SU-DHL-6 (cell line): ENCODE results near the gene PTPRK.

Experiments used
- H2AFZ ChIP-seq: fragments of 200-600 bp; sonication (generic); 2 replicates; pipeline ENCODE4 v1.6.1; 2014; ENCODE audit warnings: low read depth, mild to moderate bottlenecking, moderate library complexity, mixed read lengths, antibody characterized with exemption, low read length; ENCODE audit not compliant: severe bottlenecking
- H3F3A ChIP-seq: fragments of 200-600 bp; shearing (Covaris generic); 2 replicates; pipeline ENCODE4 v1.6.0; 2016; ENCODE audit warnings: antibody characterized with exemption, mild to moderate bottlenecking; ENCODE audit not compliant: insufficient read depth
- H3K27ac ChIP-seq: fragments of 200-600 bp; sonication (generic); 2 replicates; pipeline ENCODE4 v1.5.1; 2016; ENCODE audit warnings: low read depth, mild to moderate bottlenecking, low read length, moderate library complexity, mixed read lengths
- H3K27me3 ChIP-seq: fragments of 200-600 bp; sonication (generic), shearing (Covaris generic); 2 replicates; pipeline ENCODE4 v1.6.0; 2014; ENCODE audit warnings: mild to moderate bottlenecking, low read length
- H3K36me3 ChIP-seq: fragments of 200-600 bp; sonication (generic); 2 replicates; pipeline ENCODE4 v1.6.1; 2014; ENCODE audit warnings: mild to moderate bottlenecking, low read length, mixed read lengths
- H3K4me2 ChIP-seq: fragments of 300-600, 200-600 bp; shearing (Covaris generic), sonication (generic); 2 replicates; pipeline ENCODE4 v1.6.0; 2014; ENCODE audit warnings: low read length, low read depth, mild to moderate bottlenecking; ENCODE audit not compliant: poor library complexity, severe bottlenecking
- H3K4me3 ChIP-seq: fragments of 200-600 bp; sonication (generic); 2 replicates; pipeline ENCODE4 v1.5.1; 2014; ENCODE audit warnings: antibody characterized with exemption, low read length, mild to moderate bottlenecking, mixed read lengths; ENCODE audit not compliant: insufficient read depth, poor library complexity, severe bottlenecking
- H3K79me2 ChIP-seq: fragments of 200-600 bp; sonication (generic); 2 replicates; pipeline ENCODE4 v1.6.1; 2014; ENCODE audit warnings: mild to moderate bottlenecking, low read length, moderate library complexity; ENCODE audit not compliant: insufficient read depth
- H3K9ac ChIP-seq: fragments of 200-600 bp; sonication (generic); 2 replicates; pipeline ENCODE4 v1.7.0; 2014; ENCODE audit warnings: mild to moderate bottlenecking, low read length
- H3K9me2 ChIP-seq: fragments of 200-600 bp; sonication (generic); replicated peaks from 2 replicates; pipeline ENCODE4 v1.6.1; 2014; ENCODE audit warnings: low read length; ENCODE audit not compliant: insufficient read depth
- H3K9me3 ChIP-seq: fragments of 200-600 bp; sonication (generic); 2 replicates; pipeline ENCODE4 v1.6.1; 2014; ENCODE audit warnings: low read length, mixed read lengths; ENCODE audit not compliant: insufficient read depth
- H4K20me1 ChIP-seq: fragments of 200-600 bp; sonication (generic); 2 replicates; pipeline ENCODE4 v1.6.1; 2014; ENCODE audit warnings: low read depth, mild to moderate bottlenecking, antibody characterized with exemption, low read length, moderate library complexity, mixed read lengths
- CTCF ChIP-seq: fragments of 200-600 bp; sonication (generic); IDR thresholded peaks from one replicate; pipeline ENCODE4 v1.5.1; 2017; ENCODE audit warnings: antibody characterized with exemption, mild to moderate bottlenecking, low read length, moderate library complexity; ENCODE audit not compliant: insufficient read depth, poor library complexity, severe bottlenecking
- EZH2phosphoT487 ChIP-seq: fragments of 200-600 bp; sonication (generic), shearing (Covaris generic); conservative IDR thresholded peaks from 2 replicates; pipeline ENCODE4 v1.6.1; 2018; ENCODE audit warnings: mild to moderate bottlenecking, antibody characterized with exemption, low read length, moderate library complexity, mixed read lengths

Gene PTPRK

GRCh38 chr6:128508588-128509296 lies 11.7 kb downstream of the PTPRK start:
- H3F3A ChIP-seq = no peaks in the 10 kb centered on the region
- H3K9me3 ChIP-seq = no peaks in the 10 kb centered on the region
- TF ChIP-seq CTCF = no peak
- no peak for TF ChIP-seq EZH2phosphoT487
- no peaks in the 10 kb centered on the region for H4K20me1 ChIP-seq
- H3K36me3 ChIP-seq = no peaks in the 10 kb centered on the region
- H3K4me3 ChIP-seq = no peak overlapping the region
- no peak overlapping the region for H3K9ac ChIP-seq
- H2AFZ ChIP-seq = no peak overlapping the region
- H3K4me2 ChIP-seq = no peak overlapping the region
- no peaks in the 10 kb centered on the region for H3K27me3 ChIP-seq
- no peaks in the 10 kb centered on the region for H3K79me2 ChIP-seq
- no peak overlapping the region for H3K27ac ChIP-seq
- no peaks in the 10 kb centered on the region for H3K9me2 ChIP-seq

- Histone ChIP-seq H3K9me3 (no peaks in the 10 kb centered on the region), H3K9ac (no peak overlapping the region), H3K79me2 (no peaks in the 10 kb centered on the region), H3K4me3 (no peak overlapping the region), H3K36me3 (no peaks in the 10 kb centered on the region), H2AFZ (no peak overlapping the region), H3F3A (no peaks in the 10 kb centered on the region), H3K27me3 (no peaks in the 10 kb centered on the region), H3K27ac (no peak overlapping the region), H3K9me2 (no peaks in the 10 kb centered on the region), H3K4me2 (no peak overlapping the region), H4K20me1 (no peaks in the 10 kb centered on the region)
- no peak for TF ChIP-seq CTCF
- no peak for TF ChIP-seq EZH2phosphoT487
These were observed 12.8 kb downstream of the PTPRK start for GRCh38 chr6:128507337-128508310.

GRCh38 chr6:128505603-128506002 lies 14.8 kb downstream of the PTPRK start:
- H3K9ac ChIP-seq = no peak overlapping the region
- H3K4me2 ChIP-seq = no peak overlapping the region
- TF ChIP-seq CTCF (no peak), EZH2phosphoT487 (no peak)
- no peaks in the 10 kb centered on the region for H3K27me3 ChIP-seq
- no peaks in the 10 kb centered on the region for H3K9me2 ChIP-seq
- H3K36me3 ChIP-seq = no peaks in the 10 kb centered on the region
- H3K9me3 ChIP-seq = no peaks in the 10 kb centered on the region
- no peaks in the 10 kb centered on the region for H4K20me1 ChIP-seq
- no peak overlapping the region for H2AFZ ChIP-seq
- H3K79me2 ChIP-seq = no peaks in the 10 kb centered on the region
- H3K4me3 ChIP-seq = no peak overlapping the region
- H3F3A ChIP-seq = no peaks in the 10 kb centered on the region
- H3K27ac ChIP-seq = no peak overlapping the region
